OCI-LY3 (cell line): Measurements from ENCODE around the gene GARIN6.

Source experiments
- EZH2phosphoT487 ChIP-seq: fragments of 200-600 bp; shearing (Covaris generic); IDR thresholded peaks from 2 replicates; pipeline ENCODE4 v1.6.1; 2018; ENCODE audit warnings: antibody characterized with exemption, mixed run types, low read depth
- TF ChIP-seq, protein P1 (sequence below): fragments of 200-600, 300-600 bp; sonication (generic); IDR thresholded peaks from 2 replicates; pipeline ENCODE4 v1.5.1; 2014; ENCODE audit warnings: antibody characterized with exemption, low read length, low read depth

DNA sequence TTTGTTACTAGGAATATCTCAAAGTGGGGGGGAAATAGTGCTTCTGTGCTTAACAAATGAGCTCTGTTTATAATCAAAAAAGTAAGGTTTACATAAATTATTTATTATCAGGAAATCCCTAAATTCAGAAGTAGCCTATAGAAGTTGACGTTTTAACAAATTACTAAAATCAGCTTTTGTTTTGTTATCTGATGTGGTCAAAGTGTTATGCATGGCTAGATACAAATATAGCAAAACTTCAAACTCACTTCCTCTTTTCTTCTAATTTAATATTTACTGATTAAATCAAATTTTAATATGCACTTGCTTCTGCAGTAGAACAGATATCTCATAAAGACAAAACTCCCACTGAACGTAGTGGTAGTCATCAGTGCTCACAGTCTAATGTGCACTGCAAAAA is 47.5 kb downstream of the GARIN6 start:
- TF ChIP-seq, protein P1, sequence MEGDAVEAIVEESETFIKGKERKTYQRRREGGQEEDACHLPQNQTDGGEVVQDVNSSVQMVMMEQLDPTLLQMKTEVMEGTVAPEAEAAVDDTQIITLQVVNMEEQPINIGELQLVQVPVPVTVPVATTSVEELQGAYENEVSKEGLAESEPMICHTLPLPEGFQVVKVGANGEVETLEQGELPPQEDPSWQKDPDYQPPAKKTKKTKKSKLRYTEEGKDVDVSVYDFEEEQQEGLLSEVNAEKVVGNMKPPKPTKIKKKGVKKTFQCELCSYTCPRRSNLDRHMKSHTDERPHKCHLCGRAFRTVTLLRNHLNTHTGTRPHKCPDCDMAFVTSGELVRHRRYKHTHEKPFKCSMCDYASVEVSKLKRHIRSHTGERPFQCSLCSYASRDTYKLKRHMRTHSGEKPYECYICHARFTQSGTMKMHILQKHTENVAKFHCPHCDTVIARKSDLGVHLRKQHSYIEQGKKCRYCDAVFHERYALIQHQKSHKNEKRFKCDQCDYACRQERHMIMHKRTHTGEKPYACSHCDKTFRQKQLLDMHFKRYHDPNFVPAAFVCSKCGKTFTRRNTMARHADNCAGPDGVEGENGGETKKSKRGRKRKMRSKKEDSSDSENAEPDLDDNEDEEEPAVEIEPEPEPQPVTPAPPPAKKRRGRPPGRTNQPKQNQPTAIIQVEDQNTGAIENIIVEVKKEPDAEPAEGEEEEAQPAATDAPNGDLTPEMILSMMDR: no peak
- TF ChIP-seq EZH2phosphoT487: no peak
